ENCODE data around the gene NFIC.
"Not testable (repeated sequence)": the region's sequence is repeated elsewhere in the genome, so short reads cannot be mapped to it uniquely, and the experiment has no call there.

The NFIC gene

DNA sequence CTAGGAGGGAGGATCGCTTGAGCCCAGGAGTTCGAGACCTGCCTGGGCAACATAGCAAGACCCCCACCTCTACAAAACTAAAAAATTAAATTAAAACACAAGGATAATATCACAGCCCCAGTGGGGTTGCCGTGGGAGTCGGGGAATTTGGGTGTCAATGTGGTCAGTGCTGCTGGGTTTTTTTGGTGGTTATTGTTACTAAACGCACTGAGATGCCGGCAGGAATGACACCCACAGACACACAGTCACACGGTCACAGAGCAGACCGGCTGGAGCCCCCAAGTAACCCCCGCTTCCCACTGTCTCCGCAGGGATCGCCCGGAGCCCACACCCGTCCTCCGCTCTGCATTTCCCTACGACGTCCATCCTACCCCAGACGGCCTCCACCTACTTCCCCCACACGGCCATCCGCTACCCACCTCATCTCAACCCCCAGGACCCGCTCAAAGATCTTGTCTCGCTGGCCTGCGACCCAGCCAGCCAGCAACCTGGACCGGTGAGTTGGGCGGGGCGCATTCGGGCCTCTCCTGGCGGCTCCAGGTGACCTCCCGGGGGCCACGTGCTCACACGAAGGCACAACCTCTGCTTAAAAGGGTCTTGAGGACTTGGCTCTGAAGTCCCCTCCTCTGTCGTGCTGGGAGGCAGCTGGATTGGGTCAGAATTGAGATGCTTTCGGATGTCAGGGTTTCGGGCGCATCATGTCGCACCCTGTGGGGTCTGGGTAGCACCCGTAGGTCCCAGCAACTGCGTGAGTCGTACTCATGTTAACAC is 86.0 kb downstream of the NFIC start:
- CTCF ChIA-PET, result no interaction called here
- H3K4me3 ChIP-seq (ENCODE audit: low read depth, low read length), result no peak overlapping the region
- TF ChIP-seq, protein P1, sequence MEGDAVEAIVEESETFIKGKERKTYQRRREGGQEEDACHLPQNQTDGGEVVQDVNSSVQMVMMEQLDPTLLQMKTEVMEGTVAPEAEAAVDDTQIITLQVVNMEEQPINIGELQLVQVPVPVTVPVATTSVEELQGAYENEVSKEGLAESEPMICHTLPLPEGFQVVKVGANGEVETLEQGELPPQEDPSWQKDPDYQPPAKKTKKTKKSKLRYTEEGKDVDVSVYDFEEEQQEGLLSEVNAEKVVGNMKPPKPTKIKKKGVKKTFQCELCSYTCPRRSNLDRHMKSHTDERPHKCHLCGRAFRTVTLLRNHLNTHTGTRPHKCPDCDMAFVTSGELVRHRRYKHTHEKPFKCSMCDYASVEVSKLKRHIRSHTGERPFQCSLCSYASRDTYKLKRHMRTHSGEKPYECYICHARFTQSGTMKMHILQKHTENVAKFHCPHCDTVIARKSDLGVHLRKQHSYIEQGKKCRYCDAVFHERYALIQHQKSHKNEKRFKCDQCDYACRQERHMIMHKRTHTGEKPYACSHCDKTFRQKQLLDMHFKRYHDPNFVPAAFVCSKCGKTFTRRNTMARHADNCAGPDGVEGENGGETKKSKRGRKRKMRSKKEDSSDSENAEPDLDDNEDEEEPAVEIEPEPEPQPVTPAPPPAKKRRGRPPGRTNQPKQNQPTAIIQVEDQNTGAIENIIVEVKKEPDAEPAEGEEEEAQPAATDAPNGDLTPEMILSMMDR (IDR thresholded peaks at IDR 0.05; ENCODE audit: insufficient read depth, low read length, missing control alignments), result no peak
- POLR2A ChIA-PET, result interaction anchor here (0.6 kb wide), 1 partner anchor 44 kb away, joined by 4 read pairs; no protein-coding TSS in a partner anchor
- no peak for DNase-seq (ENCODE audit: low read depth, low spot score)

DNA sequence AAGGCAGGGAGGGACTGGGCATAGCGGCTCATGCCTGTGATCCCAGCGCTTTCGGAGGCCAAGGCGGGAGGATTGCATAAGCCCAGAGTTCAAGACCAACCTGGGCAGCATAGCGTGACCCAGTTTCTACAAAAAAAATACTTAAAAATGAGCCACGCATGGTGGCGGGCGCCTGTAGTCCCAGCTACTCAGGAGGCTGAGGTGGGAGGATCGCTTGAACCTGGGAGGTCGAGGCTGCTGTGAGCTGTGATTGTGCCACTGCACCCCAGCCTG is 86.5 kb downstream of the NFIC start:
- DNase-seq (ENCODE audit: low read depth, low spot score); POLR2A ChIA-PET; CTCF ChIA-PET; H3K4me3 ChIP-seq (ENCODE audit: low read depth, low read length): not testable (repeated sequence)

DNA sequence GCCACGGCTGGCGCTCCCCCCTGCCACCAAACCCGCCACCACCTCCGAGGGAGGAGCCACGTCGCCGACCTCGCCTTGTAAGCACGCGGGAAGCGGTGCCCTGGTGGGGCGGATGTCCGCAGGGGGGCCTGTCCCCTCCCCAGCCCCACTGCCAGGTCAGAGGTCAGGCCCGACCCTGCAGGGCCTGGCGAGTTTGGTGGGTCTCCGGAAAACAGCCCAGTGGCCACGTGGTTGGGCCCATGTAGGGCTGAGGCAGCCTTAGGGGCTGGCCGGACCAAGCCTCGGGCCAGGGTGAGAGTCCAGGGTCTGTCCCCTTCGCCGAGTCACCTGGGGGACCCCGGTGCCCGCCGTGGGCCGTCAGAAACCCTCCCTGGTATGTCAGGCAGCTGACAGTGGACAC is 87.5 kb downstream of the NFIC start:
- ChIA-PET CTCF (interaction anchor here (1.0 kb wide), 1 partner anchor 12 kb away, joined by 4 read pairs; no protein-coding TSS in a partner anchor), POLR2A (no interaction called here)
- TF ChIP-seq, protein P1 (IDR thresholded peaks at IDR 0.05; ENCODE audit: insufficient read depth, low read length, missing control alignments), result no peak
- H3K4me3 ChIP-seq (ENCODE audit: low read depth, low read length), result no peak overlapping the region
- no peak for DNase-seq (ENCODE audit: low read depth, low spot score)

DNA sequence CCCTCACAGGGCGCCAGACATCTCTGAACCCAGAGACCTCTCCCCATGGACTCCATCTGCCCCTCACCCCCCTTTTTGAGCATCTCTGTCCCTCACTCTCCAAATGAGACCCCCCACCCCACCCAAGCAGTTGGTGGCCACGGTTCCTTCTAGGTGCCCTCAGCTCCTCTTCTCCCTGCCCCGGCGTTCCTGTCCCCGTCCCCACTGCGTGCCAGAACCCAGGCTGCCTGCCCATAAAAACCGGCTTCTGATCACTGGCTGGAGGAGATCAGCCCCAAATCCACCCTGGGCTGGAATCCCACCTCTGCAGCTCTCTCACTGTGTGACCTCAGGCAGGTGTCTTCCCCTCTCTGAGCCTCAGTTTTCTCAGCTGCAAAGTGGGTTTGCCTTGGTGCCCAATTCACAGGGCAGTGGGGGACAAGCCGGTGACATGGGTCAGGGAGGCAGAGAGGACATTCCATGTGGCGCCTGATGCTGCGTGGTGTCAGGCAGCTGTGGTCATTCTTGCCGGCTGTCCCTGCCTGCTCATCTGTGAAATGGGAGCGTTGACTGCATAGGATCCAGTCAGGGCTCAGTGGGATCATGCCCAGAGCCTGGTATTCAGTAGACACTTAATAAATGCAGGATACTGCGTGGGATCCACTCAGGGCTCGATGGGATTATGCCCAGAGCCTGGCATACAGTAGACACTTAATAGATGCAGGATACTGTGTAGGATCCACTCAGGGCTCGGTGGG is 88.4 kb downstream of the NFIC start:
- H3K4me3 ChIP-seq (ENCODE audit: low read depth, low read length), result no peak overlapping the region
- ChIA-PET CTCF (interaction anchor here (0.6 to 1.2 kb wide), 4 partner anchors 13 to 492 kb away, joined by 3 to 4 read pairs (median 3); no protein-coding TSS in a partner anchor), POLR2A (no interaction called here)
- TF ChIP-seq, protein P1 (IDR thresholded peaks at IDR 0.05; ENCODE audit: insufficient read depth, low read length, missing control alignments), result no peak
- no peak for DNase-seq (ENCODE audit: low read depth, low spot score)

DNA sequence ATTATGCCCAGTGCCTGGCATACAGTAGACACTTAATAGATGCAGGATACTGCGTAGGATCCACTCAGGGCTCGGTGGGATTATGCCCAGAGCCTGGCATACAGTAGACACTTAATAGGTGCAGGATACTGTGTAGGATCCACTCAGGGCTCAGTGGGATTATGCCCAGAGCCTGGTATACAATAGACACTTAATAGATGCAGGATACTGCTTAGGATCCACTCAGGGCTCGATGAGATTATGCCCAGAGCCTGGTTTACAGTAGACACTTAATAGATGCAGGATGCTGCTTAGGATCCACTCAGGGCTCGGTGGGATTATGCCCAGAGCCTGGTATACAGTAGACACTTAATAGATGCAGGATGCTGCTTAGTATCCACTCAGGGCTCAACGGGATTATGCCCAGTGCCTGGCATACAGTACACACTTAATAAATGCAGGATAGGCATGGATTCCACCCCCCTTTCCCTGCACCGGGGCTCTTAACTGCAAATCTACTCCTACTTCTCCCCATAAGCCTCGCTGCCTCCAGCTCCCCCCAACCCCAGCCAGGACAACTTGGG is 89.1 kb downstream of the NFIC start:
- no peak overlapping the region for H3K4me3 ChIP-seq (ENCODE audit: low read depth, low read length)
- ChIA-PET CTCF (interaction anchor here (1.2 kb wide), 1 partner anchor 16 kb away, joined by 3 read pairs; no protein-coding TSS in a partner anchor), POLR2A (no interaction called here)
- DNase-seq (ENCODE audit: low read depth, low spot score), result no peak
- TF ChIP-seq, protein P1 (IDR thresholded peaks at IDR 0.05; ENCODE audit: insufficient read depth, low read length, missing control alignments), result no peak

DNA sequence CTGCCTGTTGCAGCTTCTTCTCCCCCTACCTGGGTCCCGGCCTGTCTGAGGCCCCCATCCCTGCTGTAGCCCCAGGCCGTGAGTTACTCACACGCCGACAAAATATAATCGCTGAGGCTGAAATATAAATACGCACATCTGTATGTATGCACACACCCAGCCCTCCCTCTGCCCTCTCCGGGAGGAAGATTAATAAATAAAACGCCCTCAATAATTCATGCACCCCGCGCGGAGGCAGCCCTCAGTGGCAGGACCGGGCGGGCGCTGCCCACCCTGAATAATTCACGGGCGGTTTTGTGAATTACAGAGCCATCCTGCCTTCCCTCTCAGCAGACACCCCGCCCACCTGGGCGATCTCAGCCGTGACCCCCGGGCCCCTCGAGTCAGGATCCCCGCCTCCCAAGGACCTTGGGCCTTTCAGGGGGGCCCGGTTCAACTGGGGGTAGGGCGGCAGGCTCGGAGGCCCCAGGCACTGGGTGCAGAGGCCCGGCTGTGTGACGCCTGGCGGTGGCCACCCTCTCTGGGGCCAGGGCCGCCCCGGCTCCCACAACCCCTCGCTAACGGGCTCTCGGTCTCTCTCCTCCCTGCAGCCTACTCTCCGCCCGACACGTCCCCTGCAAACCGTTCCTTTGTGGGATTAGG is 89.7 kb downstream of the NFIC start:
- H3K4me3 ChIP-seq (ENCODE audit: low read depth, low read length), result no peak overlapping the region
- no peak for DNase-seq (ENCODE audit: low read depth, low spot score)
- POLR2A ChIA-PET, result no interaction called here
- TF ChIP-seq, protein P1 (IDR thresholded peaks at IDR 0.05; ENCODE audit: insufficient read depth, low read length, missing control alignments), result no peak
- CTCF ChIA-PET, result no interaction called here
